GM18517 (cell line): ENCODE measurements around the gene ZNRD2.

Source experiments
- ATAC-seq: cut with Tn5 transposase; IDR thresholded peaks from one replicate; pipeline ENCODE4 v1.9.1; 2021; ENCODE audit warnings: mild to moderate bottlenecking, moderate library complexity; ENCODE audit not compliant: unreplicated experiment

Gene ZNRD2

DNA sequence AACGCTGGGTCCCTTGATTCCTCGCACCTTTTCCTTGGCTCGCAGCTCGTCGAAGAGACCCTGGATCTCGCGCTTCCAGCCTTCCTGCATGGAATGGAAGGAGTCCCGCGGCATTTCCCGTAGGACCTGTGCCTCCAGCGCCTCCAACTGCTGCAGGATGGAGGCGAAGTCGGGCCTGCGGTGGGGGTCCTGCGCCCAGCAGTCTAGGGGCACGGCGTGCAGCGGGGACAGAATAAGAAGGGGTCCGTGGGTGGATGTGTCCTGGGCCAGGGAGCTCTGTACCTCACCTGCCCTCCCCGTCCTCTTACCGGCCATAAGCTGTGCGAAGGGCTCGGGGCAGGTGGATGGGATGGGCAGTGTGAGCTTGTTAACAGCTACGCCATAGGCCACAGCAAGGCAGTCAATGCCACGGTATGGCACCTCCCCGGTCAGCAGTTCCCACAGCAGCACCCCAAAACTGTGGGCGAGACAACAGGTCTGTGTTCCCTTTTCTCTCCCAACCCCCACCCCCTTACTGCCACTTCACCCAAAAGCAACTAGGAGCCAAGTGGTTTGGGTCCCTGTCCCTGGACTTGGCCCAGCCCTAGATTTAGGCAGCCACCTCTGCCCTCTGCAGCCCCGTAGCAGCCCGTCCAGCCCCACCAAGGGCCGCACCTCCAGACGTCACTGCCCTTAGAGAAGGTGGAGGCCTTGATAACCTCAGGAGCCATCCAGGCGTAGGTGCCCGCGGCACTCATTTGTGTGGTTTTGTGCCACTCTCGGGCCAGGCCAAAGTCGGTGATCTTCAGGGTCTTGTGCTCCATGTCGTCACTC is 37.5 kb downstream of the ZNRD2 start:
- no peak for ATAC-seq

DNA sequence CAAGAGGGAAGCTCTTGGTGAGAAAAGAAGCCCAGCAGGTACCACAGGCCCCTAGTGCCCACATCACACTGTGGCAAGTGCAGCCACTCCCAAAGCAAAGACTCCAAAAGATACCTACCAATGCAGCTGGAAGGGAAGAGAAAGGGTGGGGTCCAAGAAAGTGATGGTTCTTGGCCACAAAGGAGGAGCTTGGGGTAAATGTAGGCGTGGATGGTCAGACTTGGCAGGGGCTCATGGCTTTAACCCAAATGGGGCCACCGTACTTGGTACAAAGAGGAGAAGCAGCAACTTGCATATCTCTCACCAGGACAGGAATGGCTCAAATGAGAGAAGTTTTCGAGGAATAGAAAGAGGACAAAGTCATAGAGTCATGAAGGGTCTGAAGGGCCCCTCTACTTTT is 39.0 kb downstream of the ZNRD2 start:
- ATAC-seq, result no peak

DNA sequence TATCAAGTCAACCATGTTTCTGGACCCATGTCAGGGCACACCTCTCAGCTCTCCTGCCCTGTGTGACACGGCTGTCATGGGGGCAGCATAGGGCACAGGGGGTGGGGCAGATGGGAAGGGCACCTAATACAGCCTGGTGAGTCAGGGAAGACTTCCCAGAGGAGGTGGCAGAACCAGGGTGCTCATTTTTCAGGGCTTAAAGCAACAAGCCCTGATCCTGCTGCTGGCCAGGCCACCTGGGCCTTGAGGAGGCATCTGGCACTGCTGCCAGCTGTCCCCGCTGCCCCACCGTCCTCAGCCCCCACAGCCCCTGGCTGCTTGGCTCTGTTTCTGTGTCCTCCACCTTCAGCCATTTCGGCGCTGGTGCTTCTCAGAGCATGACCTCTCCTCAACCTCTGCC is 39.4 kb downstream of the ZNRD2 start:
- no peak for ATAC-seq

DNA sequence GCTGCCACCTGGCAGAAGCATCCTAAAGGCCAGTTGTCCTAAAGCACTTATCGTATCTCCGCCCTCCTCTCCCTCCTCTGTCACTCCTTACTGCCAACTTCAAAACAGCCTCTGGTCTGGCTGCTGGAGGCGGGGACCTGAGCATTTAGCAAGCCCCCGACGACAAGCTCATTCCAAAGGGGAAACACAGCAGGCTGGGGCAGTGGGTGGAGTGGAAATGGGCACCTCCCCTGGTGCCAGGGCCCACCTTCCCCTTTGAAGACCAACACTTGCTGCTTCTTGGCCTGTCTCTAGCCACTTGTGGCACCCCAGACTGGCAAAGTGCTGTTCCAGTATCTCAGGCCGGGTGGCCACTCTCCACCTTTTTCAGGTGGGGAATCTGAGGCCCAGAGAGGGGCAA is 40.1 kb downstream of the ZNRD2 start:
- ATAC-seq, result no peak

DNA sequence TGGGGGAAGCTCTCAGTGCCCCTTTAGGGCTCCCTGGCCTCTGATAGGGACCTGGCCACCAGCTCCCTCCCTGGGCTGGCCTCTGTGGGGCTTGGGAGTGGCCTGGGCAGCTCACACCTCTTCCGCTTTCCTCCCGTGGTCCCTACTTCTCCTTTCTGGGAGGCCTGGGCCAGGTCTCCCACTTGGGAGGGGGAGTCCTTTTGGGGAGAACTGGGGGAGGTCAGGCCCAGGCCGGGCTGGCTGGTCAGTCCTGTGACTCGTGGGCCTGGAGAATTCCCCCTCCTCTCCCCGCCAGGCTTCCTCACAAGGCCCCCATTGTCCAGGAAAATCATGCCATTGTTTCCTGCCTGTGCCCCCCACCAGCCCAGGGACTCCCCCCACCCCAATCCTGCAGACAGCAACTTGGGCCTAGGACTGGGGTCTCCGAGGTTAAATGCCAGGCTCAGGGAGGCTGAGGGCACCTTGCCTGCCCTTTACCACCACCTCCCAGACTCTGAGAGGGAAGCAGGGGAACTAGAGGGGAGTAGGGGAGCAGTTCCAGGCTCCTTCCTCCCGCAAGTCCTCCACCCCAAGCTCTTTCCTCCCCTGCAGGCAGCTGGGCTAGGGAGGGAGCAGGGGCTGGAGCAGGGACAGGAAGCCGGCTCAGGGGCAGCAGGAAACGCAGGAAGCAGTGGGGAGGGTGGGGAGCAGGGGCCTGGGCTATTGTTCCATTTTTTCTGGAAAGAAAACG is 40.9 kb downstream of the ZNRD2 start:
- ATAC-seq, result no peak

DNA sequence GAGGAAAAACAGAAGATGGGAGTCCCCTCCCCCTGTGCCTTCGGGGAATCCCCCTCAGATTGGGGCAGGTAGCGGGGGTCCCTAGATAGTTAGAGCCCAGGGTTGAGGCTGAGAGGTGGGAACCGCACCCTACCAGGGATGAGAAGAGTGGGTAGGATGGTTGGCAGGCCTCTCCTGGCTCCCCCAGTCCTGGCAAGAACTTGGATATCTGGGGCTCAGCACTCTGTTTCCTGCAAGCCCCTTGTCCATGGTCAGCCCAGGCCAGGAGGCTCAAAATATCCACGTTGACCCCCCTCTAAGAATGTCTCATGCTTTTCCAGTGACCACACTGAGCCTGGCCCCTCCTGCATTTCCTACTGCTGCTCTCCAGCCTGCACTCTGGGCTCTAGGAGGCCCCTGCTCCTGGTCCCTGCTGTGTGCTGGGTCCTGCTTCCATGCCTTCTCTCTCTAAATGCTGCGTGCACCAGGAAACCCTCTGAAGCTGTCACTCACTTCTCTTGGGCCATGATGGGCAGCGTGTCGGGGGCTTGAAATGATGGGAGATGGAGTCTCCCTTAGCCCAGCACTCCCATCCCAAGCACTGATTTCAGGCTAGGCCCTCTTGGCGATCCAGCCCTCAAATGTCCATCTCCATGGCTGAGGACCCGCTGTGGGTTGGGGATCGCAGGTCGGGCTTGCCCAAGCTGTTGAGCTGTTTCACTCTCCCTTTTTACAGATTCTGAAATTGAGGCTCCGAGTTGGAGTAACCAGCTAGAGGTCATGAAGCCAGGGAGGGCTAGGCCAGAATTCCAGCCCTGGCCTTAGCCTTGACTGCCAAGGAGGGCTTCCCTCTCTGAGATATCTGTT is 41.7 kb downstream of the ZNRD2 start:
- ATAC-seq, result no peak

DNA sequence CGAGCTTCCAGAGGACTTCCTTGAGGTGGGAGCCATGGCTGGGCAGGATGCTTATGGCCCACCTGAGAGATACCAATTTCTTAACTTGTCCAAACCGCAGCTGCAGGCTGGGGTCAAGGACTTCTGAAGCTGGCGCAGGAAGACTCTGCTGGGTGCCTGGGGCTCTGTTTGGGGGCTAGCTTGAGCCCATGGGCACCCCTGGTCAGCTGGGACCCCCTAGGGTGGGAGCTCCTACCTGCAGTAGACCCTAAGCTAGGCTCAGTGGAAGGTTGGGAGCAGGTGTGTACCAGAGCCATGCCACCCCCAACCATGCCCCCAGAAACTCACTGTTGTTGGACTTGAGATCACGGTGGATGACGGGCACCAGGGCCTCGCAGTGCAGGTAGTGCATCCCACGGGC is 42.4 kb downstream of the ZNRD2 start:
- ATAC-seq, result no peak

DNA sequence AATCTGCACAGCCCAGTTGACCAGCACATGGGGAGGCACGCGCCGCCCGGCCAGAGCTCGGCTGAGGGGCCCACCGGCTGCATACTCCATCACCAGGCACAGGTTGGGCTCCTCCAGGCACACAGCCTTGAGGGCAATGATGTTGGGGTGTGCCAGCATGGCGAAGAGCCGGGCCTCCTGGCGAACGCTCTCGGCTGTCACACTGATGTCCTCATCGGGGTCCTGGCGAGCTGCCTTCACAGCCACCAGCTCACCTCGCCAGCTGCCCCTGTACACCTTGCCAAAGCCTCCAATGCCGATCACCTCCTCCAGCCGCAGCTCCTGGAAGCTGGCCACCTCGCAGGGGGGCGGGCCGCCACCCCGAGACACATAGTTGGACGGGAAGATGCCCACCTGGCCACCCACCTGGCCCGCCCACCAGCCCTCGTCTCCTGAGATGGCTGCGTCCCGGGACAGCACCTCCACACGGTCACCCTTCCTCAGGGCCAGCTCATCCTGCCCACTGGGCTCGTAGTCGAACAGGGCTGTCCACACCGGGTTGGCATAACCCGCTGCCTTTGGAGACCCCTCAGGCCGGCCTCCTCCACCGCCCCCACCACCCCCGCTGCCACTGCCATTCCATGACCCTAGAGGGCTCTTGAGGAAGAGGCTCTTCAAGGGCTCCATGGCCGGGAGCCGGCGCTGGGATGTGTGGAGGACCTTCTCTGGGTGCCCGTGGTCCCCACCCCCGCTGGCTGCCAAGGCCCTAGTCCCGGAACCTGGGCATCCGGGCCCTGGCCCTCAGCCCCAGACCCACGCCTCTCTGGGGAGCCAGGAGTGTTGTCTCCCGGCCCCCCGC is 43.0 kb downstream of the ZNRD2 start:
- ATAC-seq, result no peak

DNA sequence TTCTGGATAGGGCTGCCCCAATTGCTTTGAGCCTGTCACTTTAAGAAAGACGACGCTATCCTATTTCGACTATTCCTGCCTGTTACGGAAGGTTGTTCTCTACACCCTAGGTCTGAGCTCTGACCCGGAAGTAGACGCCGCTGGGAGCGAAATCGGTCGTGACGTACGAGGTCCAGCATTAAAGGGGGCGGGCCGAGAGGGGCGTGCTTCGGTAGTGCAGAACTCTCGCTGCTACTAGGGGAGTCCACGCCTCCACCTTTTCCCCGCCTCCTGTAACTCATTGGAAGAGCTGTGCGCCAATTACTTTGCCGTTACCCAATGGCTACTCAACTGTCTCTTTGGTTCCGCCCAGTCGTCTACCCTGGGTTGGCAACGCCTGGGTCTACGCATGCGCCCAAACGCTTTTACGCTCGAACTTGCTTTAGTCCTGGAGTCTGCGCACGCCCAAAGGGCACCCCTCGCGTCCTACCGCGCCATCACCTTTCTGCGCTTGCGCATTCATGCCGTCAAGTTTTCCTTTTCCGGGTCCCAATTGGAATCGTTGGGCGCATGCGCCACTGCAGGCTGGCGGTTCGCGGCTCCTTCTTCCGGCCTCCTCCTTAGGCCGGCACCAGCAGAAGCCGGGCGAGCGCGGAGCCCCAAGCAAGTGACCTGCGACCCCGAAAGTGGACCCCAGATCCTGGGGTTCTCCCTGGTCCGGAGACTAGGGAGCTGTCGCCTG is 45.1 kb downstream of the ZNRD2 start, which contains the start of gene PCNX3:
PCNX3 (plus strand) TSS at position 548 of the 721 bp plus-strand sequence. CDS start 536 bp downstream, outside the sequence.
- ATAC-seq, result peak; percentile 89

DNA sequence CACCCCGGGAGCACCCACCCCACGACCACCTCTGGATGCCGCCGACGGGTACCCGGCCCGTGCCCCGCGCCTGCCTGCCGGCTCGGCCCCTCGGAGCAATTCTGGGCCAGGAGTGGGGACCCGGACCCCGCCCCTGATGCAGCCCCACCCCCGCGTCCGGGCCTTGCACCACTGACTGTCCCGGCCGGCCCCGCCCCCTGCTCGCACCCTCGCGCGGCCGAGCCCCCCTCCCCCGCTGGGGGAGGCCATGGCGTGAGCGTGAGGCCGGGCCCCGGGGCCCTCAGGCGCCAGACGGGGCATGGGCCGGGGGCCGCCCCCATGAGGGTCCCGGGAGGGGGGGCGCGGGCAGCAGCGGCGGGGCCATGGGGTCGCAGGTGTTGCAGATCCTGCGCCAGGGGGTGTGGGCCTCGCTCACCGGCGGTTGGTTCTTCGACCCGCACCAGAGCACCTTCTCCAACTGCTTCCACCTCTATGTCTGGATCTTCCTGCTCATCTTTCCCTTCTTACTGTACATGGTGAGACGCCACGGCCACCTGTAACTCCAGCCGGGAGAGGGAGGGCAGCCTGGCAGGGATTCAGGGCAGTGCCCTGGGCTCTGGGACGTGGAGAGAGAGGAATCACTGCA is 45.8 kb downstream of the ZNRD2 start:
- peak; percentile 1 for ATAC-seq

DNA sequence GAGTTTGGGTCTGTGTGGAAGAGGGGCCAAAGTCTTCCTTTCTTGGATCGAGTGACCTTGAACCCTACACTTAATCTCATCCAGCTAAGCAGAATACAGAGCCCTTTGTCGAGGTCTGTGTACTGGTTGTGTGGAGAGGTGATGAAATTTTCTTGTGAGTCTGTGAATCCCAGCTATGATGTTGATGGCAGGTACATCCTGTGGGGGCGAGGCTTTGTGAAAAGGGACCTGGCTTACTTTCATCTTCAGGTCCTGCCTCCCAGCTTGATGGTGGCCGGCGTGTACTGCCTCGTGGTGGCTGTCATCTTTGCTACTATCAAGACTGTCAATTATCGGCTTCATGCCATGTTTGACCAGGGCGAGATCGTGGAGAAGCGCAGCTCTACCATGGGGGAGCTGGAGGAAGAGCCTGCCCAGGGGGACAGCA is 46.3 kb downstream of the ZNRD2 start:
- ATAC-seq, result no peak

DNA sequence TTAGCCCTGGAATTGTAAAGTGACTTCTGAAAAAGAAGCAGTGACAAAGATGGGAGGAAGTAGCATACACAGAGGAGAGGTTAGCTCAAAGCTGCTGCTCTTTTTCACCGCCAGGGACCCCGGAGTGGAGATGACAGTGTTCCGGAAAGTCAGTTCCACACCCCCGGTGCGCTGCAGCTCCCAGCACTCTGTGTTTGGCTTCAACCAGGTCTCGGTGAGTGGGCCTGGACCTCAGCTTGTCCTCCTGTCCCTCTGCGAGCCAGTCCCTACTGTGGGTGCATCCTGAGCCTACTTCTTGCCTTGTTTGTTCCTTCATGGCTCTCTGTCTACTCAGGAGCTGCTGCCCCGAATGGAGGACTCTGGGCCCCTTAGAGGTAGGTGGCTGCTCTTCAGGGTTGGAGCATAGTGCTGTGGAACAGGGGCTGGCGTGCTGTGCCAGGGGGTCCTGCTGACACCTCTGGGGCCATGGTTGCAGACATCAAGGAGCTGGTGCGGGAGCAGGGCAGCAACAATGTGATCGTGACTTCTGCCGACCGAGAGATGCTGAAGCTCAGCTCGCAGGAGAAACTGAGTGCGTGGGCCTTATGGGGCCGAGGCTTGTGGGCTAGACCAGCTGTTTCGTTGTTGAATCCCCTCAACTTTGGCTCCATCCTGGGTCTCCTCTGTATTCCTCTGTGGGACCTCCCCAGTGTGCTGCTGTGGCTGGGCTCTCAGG is 47.0 kb downstream of the ZNRD2 start:
- no peak for ATAC-seq

DNA sequence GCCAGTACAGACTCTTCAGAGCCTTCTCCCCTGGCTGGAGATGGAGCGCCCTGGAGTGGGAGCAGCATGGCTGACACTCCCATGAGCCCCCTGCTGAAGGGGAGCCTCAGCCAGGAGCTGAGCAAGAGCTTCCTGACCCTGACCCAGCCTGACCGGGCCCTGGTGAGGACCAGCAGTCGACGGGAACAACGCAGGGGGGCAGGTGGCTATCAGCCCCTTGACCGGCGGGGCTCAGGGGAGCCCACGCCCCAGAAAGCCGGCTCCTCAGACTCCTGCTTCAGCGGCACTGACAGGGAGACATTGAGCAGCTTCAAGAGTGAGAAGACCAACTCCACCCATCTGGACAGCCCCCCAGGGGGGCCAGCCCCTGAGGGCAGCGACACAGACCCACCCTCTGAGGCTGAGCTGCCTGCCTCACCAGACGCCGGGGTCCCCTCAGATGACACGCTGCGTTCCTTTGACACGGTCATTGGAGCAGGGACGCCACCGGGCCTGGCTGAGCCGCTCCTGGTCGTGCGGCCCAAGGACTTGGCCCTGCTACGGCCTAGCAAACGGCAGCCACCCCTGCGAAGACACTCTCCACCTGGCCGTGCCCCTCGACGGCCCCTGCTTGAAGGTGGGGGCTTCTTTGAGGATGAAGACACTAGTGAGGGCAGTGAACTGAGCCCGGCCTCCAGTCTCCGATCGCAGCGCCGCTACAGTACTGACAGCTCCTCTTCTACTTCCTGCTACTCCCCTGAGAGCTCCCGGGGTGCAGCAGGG is 47.9 kb downstream of the ZNRD2 start:
- ATAC-seq, result no peak

DNA sequence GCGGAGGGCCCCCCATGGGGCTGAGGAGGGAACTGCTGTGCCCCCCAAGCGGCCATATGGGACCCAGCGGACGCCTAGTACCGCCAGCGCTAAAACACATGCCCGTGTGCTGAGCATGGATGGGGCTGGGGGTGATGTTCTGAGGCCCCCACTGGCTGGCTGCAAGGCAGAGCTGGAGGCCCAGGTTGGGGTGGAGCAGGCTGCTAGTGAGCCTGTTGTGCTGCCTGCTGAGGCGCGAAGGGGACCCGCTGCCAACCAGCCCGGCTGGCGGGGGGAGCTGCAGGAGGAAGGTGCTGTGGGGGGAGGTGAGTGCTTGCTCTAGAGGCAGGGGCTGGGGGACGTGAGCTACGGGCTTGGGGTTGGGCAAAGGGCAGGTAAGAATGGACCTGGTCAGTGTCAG is 48.5 kb downstream of the ZNRD2 start:
- no peak for ATAC-seq

DNA sequence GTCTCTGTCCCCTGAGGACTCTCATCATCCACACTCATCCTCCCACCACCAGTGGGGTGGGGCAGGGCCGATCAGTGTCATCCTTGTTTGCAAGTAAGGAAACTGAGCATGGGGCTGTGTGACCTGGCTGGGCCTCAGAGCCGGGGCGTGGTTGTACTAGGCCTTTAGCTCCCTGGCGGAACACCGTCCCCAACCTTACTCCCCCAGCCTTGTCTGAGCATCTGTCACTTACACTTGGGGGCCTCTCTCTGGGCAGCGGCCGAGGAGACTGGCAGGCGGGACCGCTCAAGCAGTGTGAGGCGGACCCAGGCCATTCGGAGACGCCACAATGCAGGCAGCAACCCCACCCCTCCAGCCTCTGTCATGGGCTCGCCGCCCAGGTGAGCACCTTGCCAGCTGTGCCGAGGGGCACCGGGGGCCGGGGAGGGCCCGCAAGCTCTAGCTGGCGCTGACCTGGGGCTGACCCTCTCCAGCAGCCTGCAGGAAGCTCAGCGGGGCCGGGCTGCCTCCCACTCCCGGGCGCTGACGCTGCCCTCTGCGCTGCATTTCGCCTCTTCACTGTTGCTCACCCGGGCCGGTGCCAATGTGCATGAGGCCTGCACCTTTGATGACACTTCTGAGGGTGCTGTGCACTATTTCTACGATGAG is 49.1 kb downstream of the ZNRD2 start:
- no peak for ATAC-seq

DNA sequence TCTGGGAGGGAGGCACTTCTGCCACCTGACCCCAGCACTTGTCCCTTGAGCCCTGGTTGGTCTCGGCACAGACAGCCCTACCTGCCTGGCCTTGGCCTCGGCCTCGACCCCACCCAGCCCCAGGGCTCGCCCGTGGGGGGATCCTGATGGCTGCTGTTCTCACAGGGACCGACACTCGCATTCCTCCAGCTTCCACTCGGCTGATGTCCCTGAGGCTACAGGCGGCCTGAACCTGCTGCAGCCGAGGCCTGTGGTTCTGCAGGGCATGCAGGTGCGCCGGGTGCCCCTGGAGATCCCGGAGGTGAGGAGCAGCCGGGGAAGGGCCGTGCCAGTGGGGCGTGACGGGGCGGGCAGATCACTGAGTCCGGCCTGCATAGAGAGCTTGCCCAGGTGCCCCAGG is 50.4 kb downstream of the ZNRD2 start:
- no peak for ATAC-seq

DNA sequence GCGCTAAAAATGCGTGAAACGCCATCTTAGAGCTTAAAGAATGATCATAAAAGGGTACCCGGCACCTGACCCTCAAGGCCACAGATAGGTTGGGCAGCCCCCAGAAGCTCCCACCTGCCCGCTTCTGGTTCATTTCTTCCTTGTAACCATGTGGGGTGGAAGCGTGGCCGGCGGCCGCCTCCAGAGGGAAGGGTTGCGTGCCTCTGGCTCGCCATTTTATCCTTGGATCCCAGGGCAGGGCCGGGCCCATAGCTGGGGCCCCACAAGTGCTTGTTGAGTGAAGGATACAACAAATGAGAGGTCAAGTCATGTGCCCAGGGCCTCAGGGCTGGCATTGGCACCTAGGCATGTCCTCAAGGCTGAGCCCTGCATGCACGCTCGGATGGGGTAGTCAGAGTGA is 51.2 kb downstream of the ZNRD2 start:
- no peak for ATAC-seq
